Measurements from ENCODE around the gene ARL5A. TPM values are rescaled to one million over a fixed set of nuclear protein-coding genes. Genes with fewer than 3 reads are reported as not detected.
A peak's percentile ranks its signal among the peaks of the same experiment; 100 is the strongest.
"Not testable (repeated sequence)": the region's sequence is repeated elsewhere in the genome, so short reads cannot be mapped to it uniquely, and the experiment has no call there.

The ARL5A gene
- total RNA-seq, 1 experiment from 2014 or later = 52.7 TPM

- peak; percentile 35 for DNase-seq (ENCODE audit: low read depth, low spot score)
- in situ Hi-C loops (cut with HindIII; ENCODE audit: low pct_unique_long_range_greater_than_20kb, low sequenced_read_pairs) = no loop called here
These were observed 19.8 kb downstream of the ARL5A start for GRCh38 chr2:151808258-151809072.

GRCh38 chr2:151805961-151806360, 22.3 kb downstream of the ARL5A start:
- in situ Hi-C loops (cut with HindIII; ENCODE audit: low pct_unique_long_range_greater_than_20kb, low sequenced_read_pairs) = no loop called here
- DNase-seq (ENCODE audit: low read depth, low spot score) = no peak

GRCh38 chr2:151805343-151805742, 22.9 kb downstream of the ARL5A start:
- in situ Hi-C loops (cut with HindIII; ENCODE audit: low pct_unique_long_range_greater_than_20kb, low sequenced_read_pairs) = no loop called here
- DNase-seq (ENCODE audit: low read depth, low spot score) = no peak

- in situ Hi-C loops (cut with HindIII; ENCODE audit: low pct_unique_long_range_greater_than_20kb, low sequenced_read_pairs) = no loop called here
These were observed 24.4 kb downstream of the ARL5A start for GRCh38 chr2:151803811-151804210.

GRCh38 chr2:151802315-151802714, 25.9 kb downstream of the ARL5A start:
- in situ Hi-C loops (cut with HindIII; ENCODE audit: low pct_unique_long_range_greater_than_20kb, low sequenced_read_pairs) = no loop called here
- DNase-seq (ENCODE audit: low read depth, low spot score) = no peak

More at GRCh38 chr2:151803811-151804210, 24.4 kb downstream of the ARL5A start:
- DNase-seq (ENCODE audit: low read depth, low spot score) = no peak

GRCh38 chr2:151799886-151800292, 28.3 kb downstream of the ARL5A start:
- in situ Hi-C loops (cut with HindIII; ENCODE audit: low pct_unique_long_range_greater_than_20kb, low sequenced_read_pairs) = no loop called here
- no peak for DNase-seq (ENCODE audit: low read depth, low spot score)

GRCh38 chr2:151796774-151797173, 31.4 kb downstream of the ARL5A start:
- in situ Hi-C loops (cut with HindIII; ENCODE audit: low pct_unique_long_range_greater_than_20kb, low sequenced_read_pairs) = no loop called here
- DNase-seq (ENCODE audit: low read depth, low spot score) = no peak

- in situ Hi-C loops (cut with HindIII; ENCODE audit: low pct_unique_long_range_greater_than_20kb, low sequenced_read_pairs) = no loop called here
- DNase-seq (ENCODE audit: low read depth, low spot score) = no peak
These were observed 32.5 kb downstream of the ARL5A start for GRCh38 chr2:151795646-151796240.

- in situ Hi-C loops (cut with HindIII; ENCODE audit: low pct_unique_long_range_greater_than_20kb, low sequenced_read_pairs); DNase-seq (ENCODE audit: low read depth, low spot score): not testable (repeated sequence)
These were observed 33.8 kb downstream of the ARL5A start for GRCh38 chr2:151794422-151794821.

- no peak for DNase-seq (ENCODE audit: low read depth, low spot score)
- in situ Hi-C loops (cut with HindIII; ENCODE audit: low pct_unique_long_range_greater_than_20kb, low sequenced_read_pairs) = no loop called here
These were observed 35.1 kb downstream of the ARL5A start for GRCh38 chr2:151793123-151793522.

GRCh38 chr2:151792589-151792988, 35.6 kb downstream of the ARL5A start:
- in situ Hi-C loops (cut with HindIII; ENCODE audit: low pct_unique_long_range_greater_than_20kb, low sequenced_read_pairs) = no loop called here
- no peak for DNase-seq (ENCODE audit: low read depth, low spot score)

GRCh38 chr2:151791545-151791944, 36.7 kb downstream of the ARL5A start:
- in situ Hi-C loops (cut with HindIII; ENCODE audit: low pct_unique_long_range_greater_than_20kb, low sequenced_read_pairs) = no loop called here
- DNase-seq (ENCODE audit: low read depth, low spot score) = no peak

GRCh38 chr2:151790689-151791088, 37.5 kb downstream of the ARL5A start:
- in situ Hi-C loops (cut with HindIII; ENCODE audit: low pct_unique_long_range_greater_than_20kb, low sequenced_read_pairs) = no loop called here
- no peak for DNase-seq (ENCODE audit: low read depth, low spot score)

GRCh38 chr2:151789055-151789834, 39.0 kb downstream of the ARL5A start:
- in situ Hi-C loops (cut with HindIII; ENCODE audit: low pct_unique_long_range_greater_than_20kb, low sequenced_read_pairs) = no loop called here

GRCh38 chr2:151786483-151786882, 41.7 kb downstream of the ARL5A start:
- no peak for DNase-seq (ENCODE audit: low read depth, low spot score)
- in situ Hi-C loops (cut with HindIII; ENCODE audit: low pct_unique_long_range_greater_than_20kb, low sequenced_read_pairs) = no loop called here

More at GRCh38 chr2:151789055-151789834, 39.0 kb downstream of the ARL5A start:
- no peak for DNase-seq (ENCODE audit: low read depth, low spot score)

- in situ Hi-C loops (cut with HindIII; ENCODE audit: low pct_unique_long_range_greater_than_20kb, low sequenced_read_pairs) = no loop called here
- DNase-seq (ENCODE audit: low read depth, low spot score) = no peak
These were observed 42.1 kb downstream of the ARL5A start for GRCh38 chr2:151786077-151786476.

GRCh38 chr2:151783133-151783520, 45.1 kb downstream of the ARL5A start:
- DNase-seq (ENCODE audit: low read depth, low spot score) = no peak
- in situ Hi-C loops (cut with HindIII; ENCODE audit: low pct_unique_long_range_greater_than_20kb, low sequenced_read_pairs) = no loop called here

- in situ Hi-C loops (cut with HindIII; ENCODE audit: low pct_unique_long_range_greater_than_20kb, low sequenced_read_pairs) = no loop called here
- DNase-seq (ENCODE audit: low read depth, low spot score) = no peak
These were observed 45.7 kb downstream of the ARL5A start for GRCh38 chr2:151782378-151783132.

Measured in SK-MEL-5 (cell line).